GM18951 (cell line): Measurements from ENCODE around the gene SLC24A1.
"Not testable (repeated sequence)": the region's sequence is repeated elsewhere in the genome, so short reads cannot be mapped to it uniquely, and the experiment has no call there.

Experiments
- POLR2A ChIP-seq: IDR thresholded peaks from 4 replicates; pipeline ENCODE4 v1.6.1; 2011; ENCODE audit warnings: mild to moderate bottlenecking; ENCODE audit not compliant: insufficient read length, insufficient read depth; ENCODE audit errors: extremely low read depth
- in situ Hi-C: fragments of 300-500 bp; cut with MboI; formaldehyde crosslinking; loops from one replicate; pipeline ENCODE4 v1.12.0; 2022; ENCODE audit warnings: low sequenced_read_pairs, mixed read lengths, inconsistent platforms; ENCODE audit not compliant: unreplicated experiment

Gene SLC24A1

DNA sequence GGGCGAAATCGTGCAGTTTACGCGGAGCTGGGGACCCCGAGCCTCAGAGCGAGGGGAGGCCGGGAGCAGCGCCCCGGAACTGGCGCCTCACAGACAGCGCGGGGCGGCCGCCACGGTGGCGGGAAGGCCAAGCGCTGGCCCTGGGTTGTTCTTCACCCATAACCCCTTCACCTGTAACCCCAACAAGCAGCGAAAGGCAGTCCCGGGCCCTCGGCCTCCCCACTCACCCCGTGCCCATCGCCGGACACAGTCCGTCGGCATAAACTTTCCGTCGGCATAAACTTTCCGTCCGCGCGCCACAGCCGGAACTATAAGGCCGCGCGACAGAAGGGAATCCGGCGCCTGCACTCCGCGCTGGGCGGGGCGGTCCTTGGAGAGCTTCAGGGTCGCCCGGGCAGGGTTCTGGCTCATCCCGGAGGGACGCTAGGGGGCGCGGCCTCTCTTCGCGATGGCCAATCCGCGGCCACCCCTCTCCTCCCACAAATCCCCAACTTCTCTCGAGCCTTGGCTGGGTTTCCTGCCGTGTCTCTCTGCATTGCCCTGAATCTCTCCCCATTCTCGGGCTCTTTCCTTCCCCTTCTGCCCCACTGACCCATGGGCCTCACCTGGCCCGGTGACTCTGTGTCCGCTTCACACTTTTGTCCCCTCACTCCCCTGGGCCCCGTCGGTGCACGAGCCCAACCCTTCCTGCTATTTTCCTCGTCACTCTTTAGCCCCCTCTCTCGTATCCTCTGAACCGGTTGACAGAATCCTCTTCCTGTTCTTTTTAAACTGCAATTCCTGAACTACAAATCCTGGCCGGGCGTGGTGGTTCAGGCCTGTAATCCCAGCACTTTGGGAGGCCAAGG lies 10.6 kb upstream of the SLC24A1 start, which contains the start of gene INTS14:
Gene INTS14, minus strand, starts transcription at position 261 of the 848 bp plus-strand sequence. CDS start 3,751 bp downstream, outside the sequence.
- peak; percentile 91 for TF ChIP-seq POLR2A
- in situ Hi-C loops = no loop called here

DNA sequence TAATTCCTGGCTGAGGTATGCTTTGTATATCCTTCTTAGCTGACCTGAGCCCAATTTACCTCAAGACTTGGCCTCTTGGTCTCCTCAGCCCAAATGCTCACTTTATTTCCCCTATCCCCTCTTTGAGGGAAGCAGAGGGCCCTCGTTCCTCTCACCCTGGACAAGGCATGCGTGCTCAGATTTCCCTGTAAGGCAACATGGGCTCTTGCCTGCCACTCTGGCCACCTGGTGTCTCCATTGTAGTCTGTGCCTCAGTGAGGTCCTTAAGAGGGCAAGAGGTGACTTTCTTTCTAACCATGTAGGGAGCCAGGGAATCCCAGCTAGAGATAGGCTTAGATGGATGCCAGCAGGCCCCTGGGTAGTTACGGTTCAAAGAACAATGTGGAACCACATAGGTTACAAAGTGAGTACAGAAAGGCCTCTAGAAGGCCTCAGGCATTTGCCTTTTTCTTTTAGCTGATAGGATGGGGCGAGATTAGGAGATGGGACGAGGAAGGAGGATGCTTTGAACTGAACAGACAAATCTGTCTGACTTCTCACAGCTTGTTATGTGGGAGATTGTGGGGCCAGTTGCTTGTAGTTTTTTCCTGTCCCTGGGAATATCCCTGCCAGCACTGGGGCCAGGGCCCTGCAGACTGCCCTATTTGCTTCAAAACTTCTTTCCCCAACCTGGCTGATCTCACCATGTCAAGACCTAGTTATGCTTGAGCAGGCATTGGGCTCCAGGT lies 9.7 kb upstream of the SLC24A1 start:
- TF ChIP-seq POLR2A = no peak
- in situ Hi-C loops = no loop called here

GRCh38 chr15:65612616-65612946 lies 9.2 kb upstream of the SLC24A1 start:
- no peak for TF ChIP-seq POLR2A
- in situ Hi-C loops = no loop called here

DNA sequence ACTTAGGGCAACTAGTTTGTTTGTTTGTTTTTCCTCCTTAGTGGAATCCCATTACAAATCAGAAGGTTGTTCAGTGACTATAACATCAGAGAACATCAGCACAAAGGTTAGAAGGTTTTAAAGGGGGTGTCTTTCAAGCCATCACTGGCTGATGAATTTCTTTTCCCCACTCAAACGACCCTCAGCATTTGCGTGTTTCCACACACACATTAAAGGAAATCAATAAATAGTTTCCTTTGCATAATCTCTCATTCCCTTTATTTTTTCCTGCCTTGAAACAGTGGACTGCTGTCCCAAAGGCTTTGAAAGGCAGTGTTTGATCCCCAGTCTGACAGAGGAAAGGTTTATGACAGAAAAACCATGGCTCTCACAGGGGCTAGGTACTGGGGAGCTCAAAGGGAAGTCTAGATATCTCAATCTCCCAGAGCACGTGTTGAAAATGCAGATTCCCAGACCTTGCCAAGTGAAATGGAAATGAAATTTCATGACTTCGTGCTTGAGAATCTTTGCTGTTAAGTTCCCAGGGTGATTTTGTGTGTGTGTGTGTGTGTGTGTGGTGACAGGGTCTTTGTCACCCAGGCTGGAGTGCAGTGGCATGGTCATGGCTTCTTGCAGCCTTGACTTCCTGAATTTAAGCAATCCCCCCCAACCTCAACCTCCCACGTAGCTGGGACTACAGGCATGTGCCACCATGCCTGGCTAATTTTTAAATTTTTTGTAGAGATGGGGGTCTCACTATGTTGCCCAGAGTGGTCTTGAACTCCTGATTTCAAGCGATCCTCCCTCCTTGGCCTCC lies 8.6 kb upstream of the SLC24A1 start:
- in situ Hi-C loops = no loop called here
- no peak for TF ChIP-seq POLR2A

GRCh38 chr15:65615887-65616286 lies 5.9 kb upstream of the SLC24A1 start:
- in situ Hi-C loops = not testable (repeated sequence)

GRCh38 chr15:65618560-65619109 lies 3.1 kb upstream of the SLC24A1 start:
- in situ Hi-C loops = no loop called here
- TF ChIP-seq POLR2A = no peak

DNA sequence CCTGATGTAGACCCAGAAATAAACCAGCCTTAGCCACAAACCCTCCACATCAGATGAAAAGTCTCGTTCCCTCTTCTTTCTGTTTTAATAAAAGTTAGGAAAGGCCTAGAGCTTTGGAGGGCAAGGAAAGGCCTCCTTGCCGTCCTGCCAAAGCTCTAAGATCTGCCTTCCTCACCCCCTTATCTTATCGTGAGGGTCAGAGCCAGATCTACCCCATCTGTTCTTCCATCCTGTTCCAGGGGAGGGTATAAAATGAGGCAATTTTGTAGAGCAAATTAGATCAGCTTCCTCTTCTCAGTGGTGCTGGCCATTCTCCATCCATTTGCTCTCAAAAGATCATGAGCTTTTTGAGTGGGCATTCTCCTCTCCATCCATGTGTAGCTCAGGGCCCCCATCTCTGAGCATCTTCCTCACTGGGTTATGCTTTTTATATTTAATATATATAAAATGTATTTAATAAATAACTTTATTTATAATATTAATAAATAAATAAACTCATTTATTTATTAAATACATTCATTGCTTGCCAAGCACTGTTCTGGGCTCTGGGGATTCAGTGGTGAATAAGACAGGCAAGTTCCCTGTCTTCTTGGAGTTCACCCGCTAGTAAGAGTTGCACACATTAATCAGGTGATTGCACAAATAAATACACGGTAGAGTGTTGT lies 2.0 kb upstream of the SLC24A1 start:
- in situ Hi-C loops = loop anchor here (10.0 kb wide), 1 partner anchor 225 kb away; no protein-coding TSS in a partner anchor
- TF ChIP-seq POLR2A = no peak

DNA sequence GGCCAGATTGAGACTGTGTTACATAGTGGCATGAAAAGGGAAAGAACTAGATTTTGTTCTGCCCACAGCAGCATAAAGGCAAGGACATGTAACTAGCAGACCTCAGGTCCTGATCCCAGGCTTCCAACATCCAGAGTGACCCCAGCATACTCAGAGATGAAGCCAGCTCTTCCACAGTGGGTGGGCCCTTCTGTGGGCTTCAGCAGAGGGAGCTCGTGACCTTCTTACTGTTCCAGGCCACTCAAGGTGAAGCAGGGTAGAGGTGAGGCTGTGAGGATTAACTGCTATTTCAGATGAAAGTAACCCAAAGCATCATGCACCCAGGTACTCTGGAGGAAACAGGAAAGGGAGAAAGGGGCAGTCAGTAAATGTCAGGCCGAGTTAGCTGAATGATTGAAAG lies 905 bp upstream of the SLC24A1 start:
- in situ Hi-C loops = loop anchor here (10.0 kb wide), 1 partner anchor 224 kb away; no protein-coding TSS in a partner anchor
- TF ChIP-seq POLR2A = no peak

- in situ Hi-C loops = loop anchor here (10.0 kb wide), 1 partner anchor 222 kb away; no protein-coding TSS in a partner anchor
- TF ChIP-seq POLR2A = no peak
Observed at GRCh38 chr15:65623103-65623502, 1.4 kb downstream of the SLC24A1 start.

- no peak for TF ChIP-seq POLR2A
- in situ Hi-C loops = loop anchor here (10.0 kb wide), 1 partner anchor 218 kb away; no protein-coding TSS in a partner anchor
Observed at GRCh38 chr15:65626856-65627255, 5.1 kb downstream of the SLC24A1 start.

DNA sequence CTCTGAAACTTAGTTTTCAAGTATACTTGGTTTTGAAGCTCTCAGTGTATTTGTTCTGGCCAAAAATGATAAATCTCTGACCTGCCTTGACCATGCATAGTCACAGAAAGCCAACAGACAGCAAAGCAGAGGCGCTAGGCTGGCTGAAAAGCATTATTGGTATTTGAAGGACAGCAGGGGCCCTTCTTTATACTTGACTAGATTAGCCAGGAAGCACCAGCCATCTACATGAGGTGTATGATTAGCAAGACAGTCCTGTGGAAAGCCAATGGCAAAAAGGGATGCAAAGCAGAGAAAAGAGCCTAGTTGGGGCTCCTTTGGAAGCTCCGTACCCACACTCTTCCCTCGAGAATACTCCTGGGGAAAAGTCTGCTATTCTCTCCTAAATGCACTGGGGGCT lies 7.8 kb downstream of the SLC24A1 start:
- TF ChIP-seq POLR2A = no peak
- in situ Hi-C loops = loop anchor here (10.0 kb wide), 1 partner anchor 215 kb away; no protein-coding TSS in a partner anchor

GRCh38 chr15:65630760-65631159 lies 9.0 kb downstream of the SLC24A1 start:
- TF ChIP-seq POLR2A = no peak
- in situ Hi-C loops = no loop called here

DNA sequence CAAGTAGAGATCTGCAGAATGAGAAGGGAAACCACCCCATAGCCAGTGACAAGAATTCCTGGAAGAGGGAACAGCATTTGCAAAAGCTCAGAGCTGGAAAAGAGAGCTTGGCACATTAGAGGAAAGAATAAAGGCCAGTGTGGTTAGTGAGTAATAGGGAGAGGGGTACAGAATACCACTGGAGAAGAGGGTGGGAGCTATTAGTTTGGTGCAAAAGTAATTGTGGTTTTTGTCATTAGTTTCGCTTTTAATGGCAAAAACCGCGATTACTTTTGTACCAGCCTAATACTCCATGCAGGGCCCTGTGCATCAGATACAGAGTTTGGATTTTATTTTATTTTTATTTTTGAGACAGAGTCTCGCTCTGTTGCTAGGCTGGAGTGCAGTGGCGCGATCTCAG lies 9.8 kb downstream of the SLC24A1 start:
- TF ChIP-seq POLR2A = no peak
- in situ Hi-C loops = no loop called here
